BLaER1 treated with 17β-estradiol and CSF1 and Interleukin-3, amounts not matched to agents 10 nM and 100 nM (cell line): ENCODE measurements around the gene RBM15.

Experiments used
- H3K27ac ChIP-seq, 11 experiments: shearing (Covaris generic); formaldehyde crosslinking; 2 replicates each; pipeline ENCODE4 v1.8.1; 2022
- H3K27me3 ChIP-seq, 11 experiments: shearing (Covaris generic); formaldehyde crosslinking; 2 replicates each; pipeline ENCODE4 v1.8.1; 2022
- H3K36me3 ChIP-seq, 11 experiments: shearing (Covaris generic); formaldehyde crosslinking; 2 replicates each; pipeline ENCODE4 v1.8.1; 2022
- H3K4me1 ChIP-seq, 10 experiments: shearing (Covaris generic); formaldehyde crosslinking; 2 replicates each; pipeline ENCODE4 v1.8.1; 2022
- H3K4me2 ChIP-seq, 11 experiments: shearing (Covaris generic); formaldehyde crosslinking; 2 replicates each; pipeline ENCODE4 v1.8.1; 2022
- H3K4me3 ChIP-seq, 10 experiments: shearing (Covaris generic); formaldehyde crosslinking; 2 replicates each; pipeline ENCODE4 v1.8.1; 2022
- H3K9ac ChIP-seq, 11 experiments: shearing (Covaris generic); formaldehyde crosslinking; 2 replicates each; pipeline ENCODE4 v1.8.1; 2022
- H3K9me3 ChIP-seq, 11 experiments: shearing (Covaris generic); formaldehyde crosslinking; replicated peaks in 1 of 11; 2 replicates each; pipeline ENCODE4 v1.8.1; 2022
- H4K20me1 ChIP-seq, 11 experiments: shearing (Covaris generic); formaldehyde crosslinking; 2 replicates each; pipeline ENCODE4 v1.8.1; 2022
- Cebpa-rat ChIP-seq, 11 experiments: shearing (Covaris generic); IDR thresholded peaks; 2 replicates each; pipeline ENCODE4 v1.8.1; 2022

Gene RBM15

DNA sequence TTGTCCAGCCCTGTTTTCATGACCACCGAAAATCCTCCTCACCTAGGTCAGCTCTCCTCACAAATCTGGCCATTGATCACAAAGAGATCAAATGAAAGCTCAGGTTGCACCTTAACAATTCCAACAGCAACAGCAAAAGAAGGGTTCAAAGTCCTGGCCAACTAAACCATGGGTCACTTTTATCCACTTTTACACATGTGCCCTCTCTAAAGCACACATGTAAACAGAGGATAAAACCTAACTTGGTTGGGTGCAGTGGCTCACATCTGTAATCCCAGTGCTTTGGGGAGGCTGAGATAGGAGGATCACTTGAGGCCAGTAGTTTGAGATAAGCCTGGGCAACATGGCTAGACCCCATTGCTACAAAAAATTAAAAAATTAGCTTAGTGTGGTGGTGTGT lies 3.9 kb upstream of the RBM15 start:
- Histone ChIP-seq H3K27me3 (no peaks in the 10 kb centered on the region), H3K36me3 (peaks cover 0 to 2% (median 0%) of the 10 kb centered on the region in 11 experiments; a peak in 6 of 22 replicates), H3K4me1 (peaks cover 14 to 22% (median 20%) of the 10 kb centered on the region in 10 experiments), H3K4me2 (no peak overlapping the region), H3K9ac (no peak overlapping the region), H3K4me3 (no peak overlapping the region), H3K27ac (no peak overlapping the region), H3K9me3 (no peaks in the 10 kb centered on the region), H4K20me1 (peaks cover 5 to 8% (median 6%) of the 10 kb centered on the region in 11 experiments; a peak in 21 of 22 replicates)
- no peak for TF ChIP-seq Cebpa-rat (IDR thresholded peaks at IDR 0.05)

DNA sequence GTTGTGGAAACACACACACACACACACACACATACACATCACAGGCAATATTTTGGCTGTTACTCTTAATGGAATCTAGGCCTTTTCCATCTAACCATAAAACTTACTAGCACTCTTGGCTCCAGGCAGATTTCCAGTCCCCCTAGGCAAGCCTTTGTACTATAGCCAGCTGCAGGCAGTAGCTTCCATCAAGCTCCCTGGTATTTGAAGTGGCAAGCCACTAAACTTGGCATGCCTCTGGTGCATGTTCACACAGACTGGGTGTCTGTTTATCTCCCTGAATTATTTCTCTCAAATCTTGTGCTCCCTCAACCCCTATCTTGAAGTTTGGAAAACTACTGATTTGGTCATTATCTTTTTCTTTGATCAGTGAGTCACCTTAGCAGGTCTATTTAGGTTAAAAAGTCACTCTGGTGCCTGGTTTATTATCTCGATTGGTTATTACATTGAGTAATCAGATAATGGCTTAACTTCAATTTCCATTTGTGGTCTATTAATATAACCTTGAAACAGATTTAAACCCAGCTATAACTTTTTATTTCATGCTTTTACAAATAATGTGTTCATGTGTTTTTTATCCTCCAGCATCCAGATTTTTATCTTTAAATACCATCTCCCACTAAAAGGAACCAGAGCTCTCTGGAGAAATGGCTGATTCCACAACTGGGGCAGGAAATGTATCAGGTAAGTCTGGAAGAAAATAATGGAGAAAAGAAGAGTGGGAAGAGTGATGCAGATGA lies 2.7 kb upstream of the RBM15 start:
- Histone ChIP-seq H3K9me3 (no peaks in the 10 kb centered on the region), H3K4me2 (peak overlapping the region; percentile 80 to 96 (median 91); a peak in 21 of 22 replicates), H3K4me3 (peak overlapping the region in 1 of 10 experiments; percentile 72; a peak in 2 of 20 replicates), H4K20me1 (peaks cover 17 to 20% (median 18%) of the 10 kb centered on the region in 11 experiments; a peak in 21 of 22 replicates), H3K27ac (no peak overlapping the region), H3K27me3 (no peaks in the 10 kb centered on the region), H3K4me1 (peaks cover 24 to 34% (median 28%) of the 10 kb centered on the region in 10 experiments), H3K9ac (peak overlapping the region in 5 of 11 experiments; percentile 12 to 99 (median 95); a peak in 5 of 22 replicates), H3K36me3 (peaks cover 9 to 14% (median 12%) of the 10 kb centered on the region in 11 experiments)
- TF ChIP-seq Cebpa-rat (IDR thresholded peaks at IDR 0.05): no peak

DNA sequence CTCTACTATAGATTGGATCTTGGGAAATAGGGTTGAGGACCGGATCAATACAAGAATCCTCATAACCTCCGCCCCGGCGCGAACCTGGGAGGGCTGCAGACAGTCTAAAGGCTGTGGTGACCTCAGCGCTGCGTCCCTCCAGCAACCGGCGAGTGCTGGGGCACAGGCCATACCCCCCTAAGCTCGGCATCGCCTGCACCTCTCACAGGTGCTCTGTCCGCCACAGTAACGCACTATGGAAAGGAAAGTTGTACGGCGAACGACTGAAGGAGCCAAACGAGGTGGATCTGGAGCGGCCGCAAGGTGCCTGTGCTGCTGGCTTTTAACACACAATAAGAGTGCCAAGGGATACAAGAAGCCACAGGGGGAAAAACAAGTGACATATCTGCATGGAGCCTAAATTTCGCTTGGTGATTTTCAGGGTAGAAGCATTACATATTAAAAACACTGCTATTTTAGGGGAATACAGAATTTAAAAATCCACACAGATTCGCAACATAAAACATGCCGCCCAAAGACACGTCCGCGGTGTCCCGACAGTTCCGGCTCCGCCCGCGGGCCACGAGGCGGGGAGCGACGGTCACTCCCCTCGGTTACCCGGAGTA lies 1.4 kb upstream of the RBM15 start:
- Histone ChIP-seq H3K27me3 (no peaks in the 10 kb centered on the region), H3K36me3 (peaks cover 18 to 27% (median 25%) of the 10 kb centered on the region in 11 experiments), H3K4me2 (peak overlapping the region; percentile 80 to 96 (median 91)), H3K27ac (peak overlapping the region; percentile 93 to 99 (median 98)), H3K4me3 (peak overlapping the region; percentile 72 to 96 (median 90)), H4K20me1 (peaks cover 30 to 33% (median 32%) of the 10 kb centered on the region in 11 experiments; a peak in 21 of 22 replicates), H3K9ac (peak overlapping the region; percentile 92 to 99 (median 98)), H3K4me1 (peaks cover 36 to 47% (median 41%) of the 10 kb centered on the region in 10 experiments), H3K9me3 (no peaks in the 10 kb centered on the region)
- TF ChIP-seq Cebpa-rat (IDR thresholded peaks at IDR 0.05): no peak

DNA sequence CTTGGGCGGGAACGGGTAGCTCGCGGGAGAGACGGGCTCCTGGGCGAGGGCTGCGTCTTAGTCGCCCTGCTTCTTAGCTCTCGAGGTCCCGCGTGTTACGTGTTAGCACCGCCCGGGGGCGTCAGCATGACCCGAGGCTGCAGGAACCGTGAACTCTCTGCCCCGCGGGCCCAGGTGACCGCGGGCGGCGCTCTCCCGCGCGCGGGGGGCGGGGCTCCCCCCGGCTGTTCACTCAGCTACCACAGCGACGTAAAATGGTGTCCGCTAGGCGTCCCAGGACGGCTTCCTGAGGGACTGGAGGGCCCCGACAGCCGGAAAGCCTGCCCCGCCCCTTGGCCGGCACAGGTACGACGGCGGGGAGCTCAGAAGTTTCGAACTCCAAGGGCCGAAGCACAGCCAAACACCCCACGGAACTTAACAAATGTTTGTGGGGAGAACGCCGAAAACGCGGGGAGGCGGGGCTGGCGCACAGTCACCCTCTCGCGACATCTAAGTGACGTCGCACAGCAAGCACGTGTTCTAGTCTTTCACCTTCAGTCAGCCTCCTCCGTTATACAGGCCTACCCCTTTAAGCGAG lies 780 bp upstream of the RBM15 start:
- peak overlapping the region; percentile 93 to 99 (median 98) for H3K27ac ChIP-seq
- H3K4me2 ChIP-seq: peak overlapping the region; percentile 80 to 96 (median 91)
- peaks cover 21 to 33% (median 31%) of the 10 kb centered on the region in 11 experiments for H3K36me3 ChIP-seq
- H3K9ac ChIP-seq: peak overlapping the region; percentile 92 to 99 (median 98)
- no peak for TF ChIP-seq Cebpa-rat (IDR thresholded peaks at IDR 0.05)
- H3K4me1 ChIP-seq: peaks cover 42 to 53% (median 47%) of the 10 kb centered on the region in 10 experiments
- peak overlapping the region; percentile 72 to 96 (median 90) for H3K4me3 ChIP-seq
- no peaks in the 10 kb centered on the region for H3K9me3 ChIP-seq
- peaks cover 36 to 39% (median 38%) of the 10 kb centered on the region in 11 experiments for H4K20me1 ChIP-seq
- H3K27me3 ChIP-seq: no peaks in the 10 kb centered on the region

GRCh38 chr1:110339407-110340206 lies 430 bp downstream of the RBM15 start:
- no peak for TF ChIP-seq Cebpa-rat (IDR thresholded peaks at IDR 0.05)
- H4K20me1 ChIP-seq: peaks cover 48 to 51% (median 50%) of the 10 kb centered on the region in 11 experiments
- H3K4me1 ChIP-seq: peaks cover 49 to 65% (median 59%) of the 10 kb centered on the region in 10 experiments
- no peaks in the 10 kb centered on the region for H3K27me3 ChIP-seq
- peak overlapping the region; percentile 78 to 97 (median 95) for H3K4me2 ChIP-seq
- peak overlapping the region; percentile 72 to 96 (median 90) for H3K4me3 ChIP-seq
- H3K27ac ChIP-seq: peak overlapping the region; percentile 75 to 99 (median 98)
- H3K9ac ChIP-seq: peak overlapping the region; percentile 92 to 99 (median 98)
- no peaks in the 10 kb centered on the region for H3K9me3 ChIP-seq
- H3K36me3 ChIP-seq: peaks cover 30 to 45% (median 43%) of the 10 kb centered on the region in 11 experiments

- Histone ChIP-seq H3K27me3 (no peaks in the 10 kb centered on the region), H3K36me3 (peaks cover 30 to 51% (median 48%) of the 10 kb centered on the region in 11 experiments), H3K9ac (peak overlapping the region; percentile 92 to 99 (median 98)), H3K4me2 (peak overlapping the region; percentile 78 to 97 (median 95)), H3K4me1 (peaks cover 49 to 70% (median 63%) of the 10 kb centered on the region in 10 experiments), H3K9me3 (no peaks in the 10 kb centered on the region), H4K20me1 (peaks cover 53 to 56% (median 55%) of the 10 kb centered on the region in 11 experiments), H3K4me3 (peak overlapping the region; percentile 72 to 96 (median 90)), H3K27ac (peak overlapping the region; percentile 75 to 99 (median 98); a peak in 21 of 22 replicates)
- TF ChIP-seq Cebpa-rat (IDR thresholded peaks at IDR 0.05): no peak
Observed at GRCh38 chr1:110340207-110340468, 961 bp downstream of the RBM15 start.

GRCh38 chr1:110341146-110341871 lies 2.1 kb downstream of the RBM15 start:
- Histone ChIP-seq H3K9ac (peak overlapping the region; percentile 57 to 99 (median 98); a peak in 19 of 22 replicates), H3K4me2 (peak overlapping the region; percentile 78 to 97 (median 95)), H3K27me3 (no peaks in the 10 kb centered on the region), H3K4me1 (peaks cover 53 to 74% (median 69%) of the 10 kb centered on the region in 10 experiments), H4K20me1 (peaks cover 64 to 68% (median 66%) of the 10 kb centered on the region in 11 experiments), H3K4me3 (peak overlapping the region; percentile 25 to 96 (median 90); a peak in 19 of 20 replicates), H3K9me3 (no peaks in the 10 kb centered on the region), H3K27ac (peak overlapping the region in 1 of 11 experiments; percentile 99; a peak in 2 of 22 replicates), H3K36me3 (peaks cover 40 to 62% (median 60%) of the 10 kb centered on the region in 11 experiments)
- no peak for TF ChIP-seq Cebpa-rat (IDR thresholded peaks at IDR 0.05)
